ENCODE results near the gene USP24. TPM values are rescaled to one million over a fixed set of nuclear protein-coding genes. Genes with fewer than 3 reads are reported as not detected.
"Not testable (repeated sequence)": the region's sequence is repeated elsewhere in the genome, so short reads cannot be mapped to it uniquely, and the experiment has no call there.

USP24 gene
- total RNA-seq, 2 experiments from 2014 or later: 45.5 to 49.6 TPM

DNA sequence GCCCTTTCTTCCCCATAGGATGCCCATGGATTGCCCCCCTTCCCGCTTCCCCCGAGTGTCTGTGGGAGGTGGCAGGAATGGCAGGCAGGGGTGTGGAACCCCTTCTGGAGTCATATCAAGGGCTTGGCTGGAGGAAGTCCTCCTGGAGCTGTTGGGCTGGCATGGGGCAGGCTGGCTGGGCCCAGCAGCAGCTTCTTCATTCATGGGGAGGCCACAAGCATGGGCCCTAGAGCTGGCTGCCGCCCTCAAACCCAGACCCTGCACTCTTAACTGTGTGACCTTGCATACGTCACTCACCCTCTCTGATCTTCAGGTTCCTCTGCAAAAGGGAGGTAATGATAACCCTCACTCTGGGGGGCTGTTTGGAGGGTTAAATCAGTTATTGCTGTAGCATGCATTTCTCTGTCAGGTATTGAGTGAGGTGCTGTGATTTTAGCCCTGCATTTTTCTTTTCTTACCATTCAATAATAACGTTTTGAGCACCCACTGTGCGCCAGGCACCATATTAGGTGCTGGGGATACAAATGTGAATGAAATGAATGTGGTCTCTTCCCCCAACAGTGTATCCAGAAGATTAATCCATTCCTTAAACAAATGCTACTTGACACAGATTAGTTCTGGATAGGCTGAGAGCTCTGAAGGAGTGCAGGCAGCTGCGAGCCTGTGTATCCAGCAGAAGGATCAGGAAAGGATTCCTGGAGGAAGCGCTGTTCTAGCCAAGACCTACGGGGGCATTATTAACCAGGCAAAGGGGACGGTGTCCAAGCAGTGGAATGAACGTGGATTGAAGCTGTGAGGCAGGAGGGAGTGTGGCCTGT is 166.5 kb downstream of the USP24 start:
- CTCF ChIA-PET: no interaction called here
- POLR2A ChIA-PET: no interaction called here

DNA sequence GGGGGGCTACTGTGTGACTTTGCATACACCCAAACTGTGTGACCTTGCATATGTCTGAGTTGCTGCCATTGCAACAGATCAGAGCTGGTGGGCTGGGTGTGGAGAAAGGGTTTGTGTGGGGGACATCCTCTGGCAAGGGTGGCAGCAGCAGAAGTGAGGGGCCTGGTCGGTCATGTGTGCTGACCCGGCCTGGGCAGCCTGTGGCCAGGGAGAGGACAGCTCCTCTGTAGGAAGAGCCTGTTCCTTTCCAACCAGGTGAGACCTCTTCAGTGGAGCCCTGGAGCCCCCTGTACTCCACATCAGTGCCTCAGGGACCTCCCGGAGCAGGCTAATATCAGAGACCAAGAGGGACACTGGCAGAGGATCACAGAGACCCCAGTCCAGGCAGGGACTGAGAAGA is 167.6 kb downstream of the USP24 start:
- ChIA-PET POLR2A (no interaction called here), CTCF (no interaction called here)

DNA sequence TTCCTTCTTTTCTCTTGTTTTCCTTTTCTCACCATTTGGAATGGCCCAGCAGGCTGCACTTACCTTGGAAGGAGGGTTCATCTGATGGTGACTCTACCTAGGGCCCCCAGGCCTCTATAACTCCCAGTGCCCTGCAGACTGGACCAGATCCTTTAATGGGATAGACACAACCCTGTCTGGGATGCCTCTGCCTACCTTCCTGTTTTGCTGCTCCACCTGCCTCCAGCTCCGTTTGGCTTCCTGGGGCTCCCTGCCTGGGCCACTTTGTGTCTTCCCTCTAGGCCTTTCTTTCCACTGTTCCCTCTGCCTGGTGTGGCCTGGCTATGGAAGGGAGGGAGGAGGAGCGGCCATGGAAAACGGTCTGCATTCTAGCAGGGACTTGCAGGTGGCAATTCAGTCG is 168.3 kb downstream of the USP24 start:
- POLR2A ChIA-PET: no interaction called here
- CTCF ChIA-PET: no interaction called here

DNA sequence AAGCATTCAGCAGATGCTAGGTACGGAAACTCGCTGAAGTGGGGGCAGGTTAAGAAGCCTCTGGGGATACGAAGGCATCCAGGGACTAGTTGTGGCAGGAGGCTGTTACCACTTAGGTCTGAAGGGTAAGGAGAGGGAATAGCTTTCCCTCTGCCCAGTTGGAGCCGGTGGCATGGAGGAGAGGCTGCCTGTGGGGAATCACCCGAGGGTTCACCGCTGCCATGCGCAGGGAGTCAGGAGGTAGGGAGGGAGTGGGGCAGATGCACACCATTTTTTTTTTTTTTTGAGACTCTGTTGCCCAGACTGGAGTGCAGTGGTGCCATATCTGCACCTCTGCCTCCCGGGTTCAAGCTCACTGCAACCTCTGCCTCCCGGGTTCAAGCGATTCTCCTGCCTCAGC is 169.7 kb downstream of the USP24 start:
- ChIA-PET CTCF (interaction anchor here (0.8 kb wide), 1 partner anchor 10 kb away, joined by 3 read pairs; no protein-coding TSS in a partner anchor), POLR2A (no interaction called here)

DNA sequence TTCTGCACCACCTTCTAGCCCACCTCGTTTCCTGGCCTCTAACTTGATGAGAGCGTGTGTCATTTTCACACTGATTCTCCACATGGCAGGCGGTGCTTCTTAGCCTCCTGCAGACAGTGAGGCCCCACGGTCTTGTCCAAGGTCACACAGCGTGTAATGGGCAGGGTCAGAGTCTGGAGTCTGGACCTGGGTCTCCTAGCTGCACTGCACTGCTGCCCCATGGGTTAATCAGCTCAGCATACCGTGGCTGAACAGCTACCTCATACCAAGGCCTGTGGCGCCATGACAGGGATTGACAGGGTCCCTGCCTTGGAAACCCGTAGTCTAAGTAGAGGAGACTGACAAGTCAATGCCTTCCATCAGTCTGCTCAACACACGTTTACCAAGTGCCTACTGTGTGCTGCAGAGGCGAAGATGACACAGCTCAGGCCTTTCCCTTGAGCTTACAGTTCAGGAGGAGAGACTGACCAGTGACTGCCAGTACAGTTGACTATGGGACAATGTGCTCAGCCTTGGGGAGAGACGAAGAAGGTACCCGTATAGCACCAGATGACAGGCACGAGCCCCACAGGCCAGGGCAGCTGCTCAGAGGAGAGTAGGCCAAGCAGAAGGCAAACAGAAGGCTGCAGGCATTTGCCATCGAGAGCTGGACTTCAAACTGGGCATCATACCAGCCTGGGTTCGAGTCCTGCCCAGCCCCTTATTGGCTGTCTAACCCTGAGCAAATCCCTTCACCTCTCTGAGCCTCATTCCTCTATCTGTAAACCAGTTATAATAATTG is 170.4 kb downstream of the USP24 start:
- ChIA-PET POLR2A (no interaction called here), CTCF (interaction anchor here (0.8 kb wide), 1 partner anchor 10 kb away, joined by 3 read pairs; no protein-coding TSS in a partner anchor)

DNA sequence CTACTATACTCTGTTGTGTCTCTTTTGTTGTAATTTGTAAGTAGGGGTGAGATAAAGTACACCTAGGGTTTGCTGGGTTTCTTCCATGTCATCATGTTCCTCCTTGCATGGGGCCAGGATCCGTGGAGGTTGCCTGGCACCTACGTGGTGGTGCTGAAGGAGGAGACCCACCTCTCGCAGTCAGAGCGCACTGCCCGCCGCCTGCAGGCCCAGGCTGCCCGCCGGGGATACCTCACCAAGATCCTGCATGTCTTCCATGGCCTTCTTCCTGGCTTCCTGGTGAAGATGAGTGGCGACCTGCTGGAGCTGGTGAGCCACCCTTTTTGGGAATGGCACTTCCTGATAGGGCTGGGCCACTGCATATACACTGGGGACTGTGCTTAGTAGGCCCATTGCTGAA is 171.4 kb downstream of the USP24 start:
- ChIA-PET CTCF (no interaction called here), POLR2A (no interaction called here)

DNA sequence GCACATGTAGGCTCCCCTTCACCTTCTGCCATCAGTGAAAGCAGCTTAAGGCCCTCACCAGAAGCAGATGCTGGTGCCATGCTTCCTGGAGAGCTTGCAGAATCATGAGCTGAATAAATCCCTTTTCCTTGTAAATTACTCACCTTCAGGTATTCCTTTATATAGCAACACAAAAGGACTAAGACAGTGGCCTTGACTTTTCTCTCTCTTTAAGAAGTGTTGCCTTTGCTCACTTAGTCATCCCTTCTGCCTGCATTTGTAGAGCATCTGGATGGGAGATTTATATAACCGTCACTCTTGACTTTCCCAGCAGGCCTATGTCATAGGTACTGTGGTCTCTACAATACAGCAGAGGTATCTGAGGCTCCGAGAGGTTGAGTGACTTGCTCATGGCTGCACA is 172.2 kb downstream of the USP24 start:
- ChIA-PET CTCF (interaction anchor here (0.5 kb wide), 1 partner anchor 14 kb away, joined by 4 read pairs; no protein-coding TSS in a partner anchor), POLR2A (no interaction called here)

DNA sequence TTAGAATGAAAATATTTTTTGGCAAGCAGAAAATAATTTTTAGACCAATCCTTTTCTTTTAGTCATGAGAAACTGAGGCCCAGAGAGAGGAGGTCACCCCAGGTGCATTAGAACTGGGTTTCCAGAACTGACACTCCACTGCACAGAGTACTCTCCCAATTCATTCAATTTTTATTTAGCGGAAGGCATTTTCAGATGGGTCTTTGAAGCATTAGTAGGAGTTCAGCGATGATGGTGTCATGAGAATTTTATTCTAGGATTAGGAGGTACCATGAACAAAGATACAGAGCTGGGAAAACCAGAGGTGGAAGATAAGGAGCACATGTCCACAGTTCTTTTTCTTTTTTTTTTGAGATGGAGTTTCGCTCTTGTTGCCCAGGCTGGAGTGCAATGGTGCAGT is 173.6 kb downstream of the USP24 start:
- ChIA-PET POLR2A (no interaction called here), CTCF (no interaction called here)

DNA sequence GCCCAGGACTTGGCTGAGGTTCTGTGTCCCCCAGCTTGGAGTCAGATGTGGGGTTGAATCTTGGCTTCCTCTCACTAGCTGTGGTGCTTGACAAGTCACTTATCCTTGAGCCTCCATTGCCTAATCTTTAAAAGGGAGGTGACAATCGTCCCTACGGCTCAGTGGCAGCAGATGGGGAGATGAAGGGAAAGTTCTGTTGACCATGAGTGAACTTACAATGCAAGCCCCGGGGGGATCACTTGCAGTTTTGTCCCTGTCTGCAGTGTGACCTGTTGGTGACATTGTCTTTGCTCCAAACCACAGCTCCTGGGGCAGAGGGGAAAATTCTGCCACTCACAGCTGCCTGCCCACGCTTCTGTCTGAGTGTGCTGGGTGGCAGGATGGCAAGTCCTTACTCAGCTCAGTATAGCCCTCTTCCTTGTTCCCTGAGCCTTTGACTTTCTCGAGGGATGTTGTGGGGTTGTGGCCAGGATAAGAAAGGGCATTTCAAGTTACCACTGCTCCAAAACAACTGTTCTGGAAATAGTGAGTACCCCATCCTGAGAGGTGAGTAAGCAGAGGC is 174.2 kb downstream of the USP24 start:
- ChIA-PET POLR2A (no interaction called here), CTCF (no interaction called here)

DNA sequence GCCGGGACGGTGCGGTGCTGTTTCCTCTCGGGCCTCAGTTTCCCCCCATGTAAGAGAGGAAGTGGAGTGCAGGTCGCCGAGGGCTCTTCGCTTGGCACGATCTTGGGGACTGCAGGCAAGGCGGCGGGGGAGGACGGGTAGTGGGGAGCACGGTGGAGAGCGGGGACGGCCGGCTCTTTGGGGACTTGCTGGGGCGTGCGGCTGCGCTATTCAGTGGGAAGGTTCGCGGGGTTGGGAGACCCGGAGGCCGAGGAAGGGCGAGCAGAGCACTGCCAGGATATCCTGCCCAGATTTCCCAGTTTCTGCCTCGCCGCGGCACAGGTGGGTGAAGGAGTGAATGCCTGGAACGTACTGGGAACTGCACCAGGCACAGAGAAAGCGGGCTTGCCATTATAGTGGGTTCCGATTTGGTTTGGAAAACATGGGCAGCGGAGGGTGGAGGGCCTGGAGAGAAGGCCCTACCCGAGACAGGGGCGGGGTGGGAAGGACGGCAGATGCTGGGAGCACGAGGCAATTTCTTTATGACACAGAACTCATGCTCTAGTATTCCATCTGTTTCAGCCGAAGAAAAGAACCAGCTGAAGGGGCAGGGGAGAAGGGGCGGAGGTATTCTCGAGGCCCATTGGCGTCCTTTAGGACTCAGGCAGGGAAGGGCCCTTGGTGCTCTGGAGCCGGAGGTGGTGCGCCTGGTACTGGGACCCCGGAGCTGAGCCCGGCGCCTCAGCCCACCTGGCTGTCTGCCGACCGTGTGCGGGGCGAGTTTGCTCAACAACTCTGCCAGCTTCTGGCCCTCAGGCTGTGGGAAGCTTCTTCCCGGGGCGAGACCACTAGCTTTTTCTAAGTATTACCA is 174.9 kb downstream of the USP24 start:
- ChIA-PET CTCF (no interaction called here), POLR2A (no interaction called here)

DNA sequence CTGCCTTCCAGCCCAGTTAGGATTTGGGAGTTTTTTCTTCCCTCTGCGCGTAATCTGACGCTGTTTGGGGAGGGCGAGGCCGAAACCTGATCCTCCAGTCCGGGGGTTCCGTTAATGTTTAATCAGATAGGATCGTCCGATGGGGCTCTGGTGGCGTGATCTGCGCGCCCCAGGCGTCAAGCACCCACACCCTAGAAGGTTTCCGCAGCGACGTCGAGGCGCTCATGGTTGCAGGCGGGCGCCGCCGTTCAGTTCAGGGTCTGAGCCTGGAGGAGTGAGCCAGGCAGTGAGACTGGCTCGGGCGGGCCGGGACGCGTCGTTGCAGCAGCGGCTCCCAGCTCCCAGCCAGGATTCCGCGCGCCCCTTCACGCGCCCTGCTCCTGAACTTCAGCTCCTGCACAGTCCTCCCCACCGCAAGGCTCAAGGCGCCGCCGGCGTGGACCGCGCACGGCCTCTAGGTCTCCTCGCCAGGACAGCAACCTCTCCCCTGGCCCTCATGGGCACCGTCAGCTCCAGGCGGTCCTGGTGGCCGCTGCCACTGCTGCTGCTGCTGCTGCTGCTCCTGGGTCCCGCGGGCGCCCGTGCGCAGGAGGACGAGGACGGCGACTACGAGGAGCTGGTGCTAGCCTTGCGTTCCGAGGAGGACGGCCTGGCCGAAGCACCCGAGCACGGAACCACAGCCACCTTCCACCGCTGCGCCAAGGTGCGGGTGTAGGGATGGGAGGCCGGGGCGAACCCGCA is 175.7 kb downstream of the USP24 start, which contains the start of gene PCSK9:
Gene PCSK9, plus strand, starts transcription at position 207 of the 741 bp plus-strand sequence. Its CDS starts 290 bp downstream, at position 497.
- ChIA-PET POLR2A (no interaction called here), CTCF (no interaction called here)

DNA sequence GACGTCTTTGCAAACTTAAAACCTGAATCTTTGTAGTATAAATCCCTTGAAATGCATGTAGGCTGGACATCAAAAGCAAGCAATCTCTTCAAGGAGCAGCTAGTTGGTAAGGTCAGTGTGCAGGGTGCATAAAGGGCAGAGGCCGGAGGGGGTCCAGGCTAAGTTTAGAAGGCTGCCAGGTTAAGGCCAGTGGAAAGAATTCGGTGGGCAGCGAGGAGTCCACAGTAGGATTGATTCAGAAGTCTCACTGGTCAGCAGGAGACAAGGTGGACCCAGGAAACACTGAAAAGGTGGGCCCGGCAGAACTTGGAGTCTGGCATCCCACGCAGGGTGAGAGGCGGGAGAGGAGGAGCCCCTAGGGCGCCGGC is 176.2 kb downstream of the USP24 start:
- POLR2A ChIA-PET: no interaction called here
- CTCF ChIA-PET: no interaction called here

DNA sequence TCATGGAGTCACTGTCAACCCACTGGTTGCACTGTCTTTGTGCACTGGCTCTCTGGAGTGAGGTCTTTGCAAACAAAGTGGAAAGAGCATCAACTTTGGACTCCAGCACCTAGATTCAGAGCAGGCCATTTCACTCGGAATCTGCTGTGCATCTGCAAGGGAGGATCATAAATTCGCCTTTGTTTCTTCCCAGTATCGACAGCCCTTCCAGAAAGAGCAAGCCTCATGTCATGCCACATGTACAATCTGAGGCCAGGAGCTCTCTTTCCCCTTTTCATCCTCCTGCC is 176.7 kb downstream of the USP24 start:
- CTCF ChIA-PET: no interaction called here
- POLR2A ChIA-PET: no interaction called here

DNA sequence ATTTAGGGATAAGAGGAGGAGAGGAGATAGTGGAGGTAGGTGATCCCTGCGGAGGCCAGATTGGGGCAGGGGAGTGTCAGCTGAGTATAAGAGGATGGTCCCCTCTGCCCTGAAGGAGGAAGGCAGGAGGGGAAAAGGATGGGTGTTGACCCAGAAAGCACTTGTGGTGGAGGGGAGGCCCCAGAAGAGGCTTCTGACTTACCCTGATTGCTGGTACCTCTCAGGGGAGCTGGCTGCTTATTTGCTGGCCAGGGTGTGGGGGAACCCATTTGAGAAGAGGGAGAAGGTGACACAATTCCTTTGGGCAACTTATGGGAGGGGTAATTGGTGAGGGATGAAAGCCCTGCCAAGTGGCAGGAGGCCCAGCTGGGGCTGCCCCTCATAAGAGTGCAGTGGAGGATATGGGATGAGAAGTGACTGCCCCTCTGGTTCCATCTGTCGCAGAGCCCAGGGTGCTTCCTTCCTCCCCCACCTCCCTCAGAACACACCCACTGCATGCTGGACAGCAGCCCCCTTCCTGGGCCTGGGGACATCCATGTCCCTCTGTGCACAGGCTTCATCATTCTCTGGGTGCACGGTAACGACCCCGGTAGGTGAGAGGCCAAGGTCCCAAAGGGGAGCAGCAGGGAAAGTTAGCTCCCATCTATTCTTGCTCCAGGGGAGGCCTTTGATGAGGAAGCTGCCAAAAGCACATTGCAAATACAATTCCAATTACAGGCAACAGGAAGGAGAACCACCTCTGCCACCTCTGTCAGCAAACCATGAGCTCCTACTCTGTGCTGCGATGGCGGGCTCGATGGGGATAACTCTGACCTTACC is 177.2 kb downstream of the USP24 start:
- ChIA-PET CTCF (no interaction called here), POLR2A (no interaction called here)

DNA sequence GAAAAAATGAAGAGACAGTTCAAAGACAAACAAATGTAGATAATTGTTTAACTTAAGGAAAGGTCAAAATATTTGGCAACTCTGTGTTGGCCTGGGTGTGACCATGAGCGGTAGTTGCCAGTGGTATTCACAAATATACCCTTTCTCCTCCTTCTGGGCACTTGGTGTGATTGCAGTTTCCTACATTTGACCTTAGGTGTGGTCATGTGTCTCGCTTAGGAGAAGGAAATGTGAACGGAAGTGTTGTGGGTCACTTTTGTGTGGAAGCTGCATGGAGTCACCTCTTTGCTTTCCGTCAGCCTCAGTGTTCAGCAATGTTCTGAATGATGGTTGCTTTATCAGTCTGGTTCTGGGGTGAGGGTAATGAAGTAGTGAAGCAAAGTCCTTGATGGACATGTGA is 179.3 kb downstream of the USP24 start:
- ChIA-PET POLR2A (no interaction called here), CTCF (interaction anchor here (1.4 kb wide), 1 partner anchor 14 kb away, joined by 6 read pairs; no protein-coding TSS in a partner anchor)

DNA sequence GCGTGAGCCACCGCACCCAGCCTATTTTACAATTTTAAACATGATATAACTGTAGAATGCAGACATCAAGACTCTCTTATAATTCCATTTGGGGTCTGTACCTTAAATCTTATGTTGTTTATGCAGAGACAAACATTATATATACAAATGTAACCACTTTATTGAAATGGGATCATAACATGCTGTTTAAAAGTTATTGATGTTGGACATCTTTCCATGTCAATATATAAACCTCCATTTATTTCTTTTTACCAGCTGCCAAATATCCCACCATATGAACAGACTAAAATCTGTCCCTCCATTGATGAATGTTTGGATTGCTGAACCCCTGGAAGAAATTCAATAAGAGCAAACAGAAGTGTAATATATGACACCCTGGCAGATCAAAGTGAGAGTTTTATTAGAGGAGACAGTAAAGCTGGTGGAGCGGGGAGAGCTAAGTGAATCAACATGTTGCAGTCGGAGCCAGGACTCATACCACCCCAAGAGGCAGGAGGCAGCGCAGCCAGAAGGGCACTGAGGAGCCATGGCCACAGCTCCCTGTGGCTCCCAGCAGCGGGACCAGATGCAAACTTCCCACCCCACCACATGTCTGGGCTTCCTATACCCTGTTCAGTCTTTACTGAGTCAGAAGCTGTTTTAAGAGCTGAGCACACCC is 180.6 kb downstream of the USP24 start:
- POLR2A ChIA-PET: no interaction called here
- CTCF ChIA-PET: interaction anchor here (1.4 kb wide), 1 partner anchor 13 kb away, joined by 6 read pairs; no protein-coding TSS in a partner anchor

DNA sequence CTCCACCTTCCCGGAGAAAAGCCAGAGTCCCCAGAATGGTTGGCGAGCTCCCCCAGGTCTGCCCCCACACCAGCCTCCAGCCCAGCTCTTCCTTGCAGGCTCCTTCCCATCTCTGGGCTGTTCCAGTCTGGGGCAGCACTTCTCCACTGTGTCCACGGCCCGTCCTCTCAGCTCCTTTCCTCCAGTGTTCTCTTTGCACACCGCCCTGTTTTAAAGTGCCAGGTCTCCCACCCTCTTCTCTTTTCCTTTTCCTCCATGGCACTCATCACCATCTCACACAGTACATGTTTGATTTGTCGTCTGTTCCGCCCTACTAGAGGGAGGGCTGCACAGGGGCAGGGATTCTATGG is 181.9 kb downstream of the USP24 start:
- ChIA-PET POLR2A (no interaction called here), CTCF (interaction anchor here (1.6 kb wide), 1 partner anchor 12 kb away, joined by 4 read pairs; no protein-coding TSS in a partner anchor)

DNA sequence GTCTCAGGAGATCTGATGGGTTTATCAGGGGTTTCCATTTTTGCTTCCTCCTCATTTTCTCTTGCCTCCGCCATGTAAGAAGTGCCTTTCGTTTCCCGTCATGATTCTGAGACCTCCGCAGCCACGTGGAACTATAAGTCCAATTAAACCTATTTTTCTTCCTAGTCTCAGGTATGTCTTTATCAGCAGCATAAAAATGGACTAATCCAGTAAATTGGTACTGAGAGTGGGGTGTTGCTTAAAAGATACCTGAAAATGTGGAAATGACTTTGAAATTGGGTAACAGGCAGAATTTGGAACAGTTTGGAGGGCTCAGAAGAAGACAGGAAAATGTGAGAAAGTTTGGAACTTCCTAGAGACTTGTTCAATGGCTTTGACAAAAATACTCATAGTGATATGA is 184.1 kb downstream of the USP24 start:
- POLR2A ChIA-PET, CTCF ChIA-PET: not testable (repeated sequence)
